ENCODE measurements around the gene DPEP3. TPM values are rescaled to one million over a fixed set of nuclear protein-coding genes. Genes with fewer than 3 reads are reported as not detected.
"Not testable (repeated sequence)": the region's sequence is repeated elsewhere in the genome, so short reads cannot be mapped to it uniquely, and the experiment has no call there.

DPEP3 gene
- total and polyA plus RNA-seq, 2 donors (not counting 1 experiment from before 2014, with no cell fraction given): 1.9 to 2.0 TPM

DNA sequence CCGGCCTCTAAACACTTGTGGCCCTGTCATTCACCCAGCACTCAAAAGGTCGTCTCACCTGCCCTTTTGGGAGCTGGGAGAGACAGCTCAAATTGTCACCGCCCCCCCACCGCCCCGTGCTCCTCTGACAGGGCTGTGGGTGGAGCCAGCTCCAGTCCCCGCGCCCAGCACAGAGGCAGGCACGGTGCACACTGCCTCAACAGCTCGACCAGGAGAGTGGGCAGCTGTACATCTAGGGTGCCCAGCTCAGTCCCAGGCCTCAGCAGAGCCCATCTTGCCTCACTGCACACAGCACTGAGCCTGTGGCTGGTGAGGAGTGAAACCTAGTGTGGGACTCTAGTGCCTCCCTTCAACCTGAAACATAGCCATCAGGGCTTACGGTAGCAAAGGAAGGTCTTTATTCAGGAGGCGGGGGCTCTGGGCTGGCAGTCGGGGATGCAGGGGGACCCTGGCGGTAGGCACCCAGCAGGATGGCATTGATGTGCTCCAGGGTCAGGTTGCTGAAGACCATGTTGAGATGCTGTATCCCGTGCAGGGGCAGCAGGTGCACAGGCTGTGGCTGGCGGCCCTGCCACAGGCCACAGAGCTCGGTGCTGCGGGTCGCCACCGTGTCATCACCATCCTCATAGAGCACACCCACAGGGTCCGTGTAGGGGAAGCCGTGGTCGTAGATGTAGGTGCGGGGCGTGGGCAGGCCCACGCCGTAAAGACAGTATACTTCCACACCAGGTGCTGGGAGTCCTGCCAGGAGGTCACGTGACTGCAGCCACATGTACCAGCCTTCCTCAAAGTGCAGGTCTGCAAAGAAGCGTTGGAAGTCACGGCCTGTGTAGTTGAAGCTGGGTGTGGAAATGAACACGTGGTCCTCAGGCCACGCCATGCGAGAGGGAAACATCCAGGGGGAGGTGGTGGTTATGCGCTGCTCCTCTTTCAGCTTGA is 40.5 kb downstream of the DPEP3 start:
- Histone ChIP-seq H3K4me2 (replicated peaks; ENCODE audit: low read depth, low read length, poor library complexity, severe bottlenecking) (peak overlapping the region; percentile 32), H2AFZ (ENCODE audit: insufficient read depth, low read depth, low read length, poor library complexity, severe bottlenecking) (peak overlapping the region; percentile 36), H3K36me3 (replicated peaks in 1 of 2; ENCODE audit: control extremely low read depth in 1 of 2, control insufficient read depth in 1 of 2, extremely low read depth in 1 of 2, insufficient read depth in 2 of 2, low read length in 1 of 2) (peaks cover 0 to 8% of the 10 kb centered on the region in 2 experiments), H3K4me1 (ENCODE audit: control insufficient read depth in 2 of 2, insufficient read depth in 2 of 2, low read length in 2 of 2) (peaks cover 25 to 48% of the 10 kb centered on the region in 2 donors), H3K9ac (ENCODE audit: low read length) (peak overlapping the region; percentile 7), H3K9me3 (ENCODE audit: control extremely low read depth in 1 of 3, control insufficient read depth in 2 of 3, insufficient read depth in 1 of 3, low read length in 2 of 3) (no peaks in the 10 kb centered on the region), H3K79me2 (ENCODE audit: control insufficient read depth, insufficient read depth, low read length) (peaks cover 69% of the 10 kb centered on the region), H3K27me3 (replicated peaks in 1 of 4; ENCODE audit: control extremely low read depth in 1 of 4, control insufficient read depth in 3 of 4, insufficient read depth in 4 of 4, low read length in 3 of 4) (no peaks in the 10 kb centered on the region), H4K20me1 (ENCODE audit: control insufficient read depth, insufficient read depth, low read length, poor library complexity, severe bottlenecking) (peaks cover 25% of the 10 kb centered on the region), H3K4me3 (ENCODE audit: control extremely low read depth in 1 of 5, extremely low read depth in 1 of 5, insufficient read depth in 1 of 5, low read depth in 2 of 5, low read length in 4 of 5) (no peak overlapping the region), H3K27ac (ENCODE audit: low read length in 2 of 2) (peak overlapping the region in 1 of 2 donors; percentile 52)
- TF ChIP-seq, protein P1, sequence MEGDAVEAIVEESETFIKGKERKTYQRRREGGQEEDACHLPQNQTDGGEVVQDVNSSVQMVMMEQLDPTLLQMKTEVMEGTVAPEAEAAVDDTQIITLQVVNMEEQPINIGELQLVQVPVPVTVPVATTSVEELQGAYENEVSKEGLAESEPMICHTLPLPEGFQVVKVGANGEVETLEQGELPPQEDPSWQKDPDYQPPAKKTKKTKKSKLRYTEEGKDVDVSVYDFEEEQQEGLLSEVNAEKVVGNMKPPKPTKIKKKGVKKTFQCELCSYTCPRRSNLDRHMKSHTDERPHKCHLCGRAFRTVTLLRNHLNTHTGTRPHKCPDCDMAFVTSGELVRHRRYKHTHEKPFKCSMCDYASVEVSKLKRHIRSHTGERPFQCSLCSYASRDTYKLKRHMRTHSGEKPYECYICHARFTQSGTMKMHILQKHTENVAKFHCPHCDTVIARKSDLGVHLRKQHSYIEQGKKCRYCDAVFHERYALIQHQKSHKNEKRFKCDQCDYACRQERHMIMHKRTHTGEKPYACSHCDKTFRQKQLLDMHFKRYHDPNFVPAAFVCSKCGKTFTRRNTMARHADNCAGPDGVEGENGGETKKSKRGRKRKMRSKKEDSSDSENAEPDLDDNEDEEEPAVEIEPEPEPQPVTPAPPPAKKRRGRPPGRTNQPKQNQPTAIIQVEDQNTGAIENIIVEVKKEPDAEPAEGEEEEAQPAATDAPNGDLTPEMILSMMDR (IDR thresholded peaks at IDR 0.05): no peak
- no peak for TF ChIP-seq EZH2 (IDR thresholded peaks at IDR 0.05; ENCODE audit: borderline replicate concordance, insufficient read depth, low read depth, low read length, poor library complexity, severe bottlenecking)
- peaks cover 33% of the 10 kb centered on the region for H3K4me1 Mint-ChIP-seq
- DNase-seq (peak; percentile 63), ATAC-seq (ENCODE audit: low read depth) (no peak)
- ChIA-PET POLR2A (interaction anchor here (0.5 to 1.4 kb wide), 3 partner anchors 24 to 102 kb away, joined by 3 to 4 read pairs (median 4); no protein-coding TSS in a partner anchor), CTCF (interaction anchor here (1.0 to 2.9 kb wide), 7 partner anchors 10 to 124 kb away, joined by 3 to 11 read pairs (median 6); no protein-coding TSS in a partner anchor)
- peak overlapping the region; percentile 74 for H3K27ac Mint-ChIP-seq
- WGBS (ENCODE audit: insufficient coverage): 70% methylated on average over 24 of the region's 33 CpGs
- no peak overlapping the region for H3K4me3 Mint-ChIP-seq
- intact Hi-C loops (cut with micrococcal nuclease): loop anchor here (5.0 kb wide), 2 partner anchors 377 to 447 kb away; partner anchors contain the start of gene CTCF
- no peaks in the 10 kb centered on the region for H3K27me3 Mint-ChIP-seq
- no peaks in the 10 kb centered on the region for H3K9me3 Mint-ChIP-seq (ENCODE audit: insufficient read depth)

DNA sequence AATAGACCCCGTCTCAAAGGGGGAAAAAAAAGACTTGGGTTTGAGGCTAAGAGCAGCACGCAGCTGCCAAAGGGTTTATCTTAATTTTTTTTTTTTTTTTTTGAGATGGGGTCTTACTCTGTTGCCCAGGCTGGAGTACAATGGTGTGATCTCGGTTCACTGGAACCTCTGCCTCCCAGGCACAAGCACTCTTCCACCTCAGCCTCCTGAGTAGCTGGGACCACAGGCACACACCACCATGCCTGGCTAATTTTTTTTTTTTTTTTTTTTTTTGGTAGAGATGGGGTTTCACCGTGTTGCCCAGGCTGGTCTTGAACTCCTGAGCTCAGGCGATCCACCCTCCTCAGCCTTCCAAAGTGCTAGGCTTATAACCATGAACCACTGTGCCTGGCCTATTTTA is 42.6 kb downstream of the DPEP3 start:
- H3K4me3 Mint-ChIP-seq: peak overlapping the region; percentile 100
- H3K4me2 ChIP-seq (replicated peaks; ENCODE audit: low read depth, low read length, poor library complexity, severe bottlenecking): peak overlapping the region; percentile 91
- H3K27me3 Mint-ChIP-seq; DNase-seq; ATAC-seq (ENCODE audit: low read depth); H3K9ac ChIP-seq (ENCODE audit: low read length); H3K4me3 ChIP-seq (ENCODE audit: control extremely low read depth in 1 of 5, extremely low read depth in 1 of 5, insufficient read depth in 1 of 5, low read depth in 2 of 5, low read length in 4 of 5); H3K27ac Mint-ChIP-seq; H3K27me3 ChIP-seq (replicated peaks in 1 of 4; ENCODE audit: control extremely low read depth in 1 of 4, control insufficient read depth in 3 of 4, insufficient read depth in 4 of 4, low read length in 3 of 4); H2AFZ ChIP-seq (ENCODE audit: insufficient read depth, low read depth, low read length, poor library complexity, severe bottlenecking); H3K9me3 ChIP-seq (ENCODE audit: control extremely low read depth in 1 of 3, control insufficient read depth in 2 of 3, insufficient read depth in 1 of 3, low read length in 2 of 3); H3K9me3 Mint-ChIP-seq (ENCODE audit: insufficient read depth): not testable (repeated sequence)
- intact Hi-C loops (cut with micrococcal nuclease): loop anchor here (2.0 to 5.0 kb wide), 3 partner anchors 55 to 445 kb away; partner anchors contain the start of gene CTCF
- peaks cover 25 to 49% of the 10 kb centered on the region in 2 donors for H3K4me1 ChIP-seq (ENCODE audit: control insufficient read depth in 2 of 2, insufficient read depth in 2 of 2, low read length in 2 of 2)
- H3K79me2 ChIP-seq (ENCODE audit: control insufficient read depth, insufficient read depth, low read length): peaks cover 55% of the 10 kb centered on the region
- WGBS (ENCODE audit: insufficient coverage): 100% methylated on average over 2 of the region's 5 CpGs
- H3K27ac ChIP-seq (ENCODE audit: low read length in 2 of 2): peak overlapping the region; percentile 67 to 85
- H4K20me1 ChIP-seq (ENCODE audit: control insufficient read depth, insufficient read depth, low read length, poor library complexity, severe bottlenecking): peaks cover 37% of the 10 kb centered on the region
- peaks cover 7 to 19% of the 10 kb centered on the region in 2 experiments for H3K36me3 ChIP-seq (replicated peaks in 1 of 2; ENCODE audit: control extremely low read depth in 1 of 2, control insufficient read depth in 1 of 2, extremely low read depth in 1 of 2, insufficient read depth in 2 of 2, low read length in 1 of 2)
- CTCF ChIA-PET: interaction anchor here (0.6 to 2.6 kb wide), 5 partner anchors 9 to 418 kb away, joined by 3 to 11 read pairs (median 4); partner anchors contain the start of gene SLC12A4
- POLR2A ChIA-PET: interaction anchor here (0.6 to 0.7 kb wide), 5 partner anchors 32 to 501 kb away, joined by 3 to 10 read pairs (median 5); partner anchors contain the start of genes PRMT7 and SLC7A6OS
- peaks cover 35% of the 10 kb centered on the region for H3K4me1 Mint-ChIP-seq
